AG10803 (cell line): ENCODE measurements around the gene EDEM3.

Experiments used
- DNase-seq: peaks from one replicate; pipeline ENCODE4 v3.0.0; 2010; ENCODE audit warnings: low read depth
- H3K4me3 ChIP-seq: 2 replicates; pipeline ENCODE4 v1.5.1; 2011; ENCODE audit warnings: mild to moderate bottlenecking, low read length, control low read depth
- TF ChIP-seq, protein P1 (sequence below): conservative IDR thresholded peaks from 2 replicates; pipeline ENCODE4 v1.5.1; 2011; ENCODE audit warnings: mild to moderate bottlenecking, low read length, control low read depth, inconsistent platforms

The EDEM3 gene

DNA sequence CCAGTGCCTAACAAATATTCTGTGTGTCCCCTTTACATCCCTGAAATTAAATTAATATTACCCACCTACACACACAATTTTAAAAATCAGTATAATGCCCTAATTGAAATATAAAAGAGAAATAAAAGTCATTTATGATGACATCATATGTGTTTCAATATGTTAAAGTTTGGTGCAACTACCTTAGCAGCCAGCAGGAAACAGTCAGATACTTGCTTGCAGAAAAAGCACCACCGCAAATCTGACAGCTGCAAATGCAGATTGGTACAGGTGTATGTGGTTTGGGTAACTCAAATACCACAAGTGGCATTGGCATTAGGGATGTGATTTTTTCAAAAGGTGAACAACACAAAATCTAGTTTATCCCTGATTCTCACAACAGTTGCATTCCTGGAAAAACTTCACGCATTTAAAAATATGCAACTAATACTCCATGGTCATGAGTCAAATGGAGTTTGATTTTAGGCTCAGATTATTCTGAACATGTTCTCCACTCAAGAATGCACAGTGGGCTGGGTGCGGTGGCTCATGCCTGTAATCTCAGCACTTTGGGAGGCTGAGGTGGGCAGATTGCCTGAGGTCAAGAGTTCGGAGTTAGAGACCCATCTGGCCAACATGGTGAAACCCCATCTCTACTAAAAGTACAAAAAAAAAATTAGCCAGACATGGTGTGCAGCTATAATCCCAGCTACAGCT lies 106.3 kb downstream of the EDEM3 start:
- TF ChIP-seq, protein P1, sequence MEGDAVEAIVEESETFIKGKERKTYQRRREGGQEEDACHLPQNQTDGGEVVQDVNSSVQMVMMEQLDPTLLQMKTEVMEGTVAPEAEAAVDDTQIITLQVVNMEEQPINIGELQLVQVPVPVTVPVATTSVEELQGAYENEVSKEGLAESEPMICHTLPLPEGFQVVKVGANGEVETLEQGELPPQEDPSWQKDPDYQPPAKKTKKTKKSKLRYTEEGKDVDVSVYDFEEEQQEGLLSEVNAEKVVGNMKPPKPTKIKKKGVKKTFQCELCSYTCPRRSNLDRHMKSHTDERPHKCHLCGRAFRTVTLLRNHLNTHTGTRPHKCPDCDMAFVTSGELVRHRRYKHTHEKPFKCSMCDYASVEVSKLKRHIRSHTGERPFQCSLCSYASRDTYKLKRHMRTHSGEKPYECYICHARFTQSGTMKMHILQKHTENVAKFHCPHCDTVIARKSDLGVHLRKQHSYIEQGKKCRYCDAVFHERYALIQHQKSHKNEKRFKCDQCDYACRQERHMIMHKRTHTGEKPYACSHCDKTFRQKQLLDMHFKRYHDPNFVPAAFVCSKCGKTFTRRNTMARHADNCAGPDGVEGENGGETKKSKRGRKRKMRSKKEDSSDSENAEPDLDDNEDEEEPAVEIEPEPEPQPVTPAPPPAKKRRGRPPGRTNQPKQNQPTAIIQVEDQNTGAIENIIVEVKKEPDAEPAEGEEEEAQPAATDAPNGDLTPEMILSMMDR: no peak
- no peak for DNase-seq
- no peak overlapping the region for H3K4me3 ChIP-seq

DNA sequence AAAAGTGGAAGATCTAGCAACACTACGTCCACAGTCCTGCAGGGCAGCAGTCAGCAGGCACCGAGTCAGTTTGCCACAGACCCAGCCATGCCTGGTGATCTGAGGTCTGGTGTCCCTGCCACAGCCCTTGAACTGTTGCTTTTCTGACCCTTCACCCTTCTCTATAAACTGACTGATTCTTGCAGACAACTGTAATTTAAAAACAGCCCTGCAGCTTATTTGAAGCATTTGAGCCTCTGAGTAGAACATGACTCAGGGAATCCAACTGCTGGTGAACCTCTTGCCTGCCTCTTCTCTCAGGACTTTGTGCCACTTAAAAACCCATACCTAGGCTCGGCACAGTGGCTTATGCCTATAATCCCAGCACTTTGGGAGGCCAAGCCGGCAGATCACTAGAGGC lies 107.2 kb downstream of the EDEM3 start:
- no peak overlapping the region for H3K4me3 ChIP-seq
- TF ChIP-seq, protein P1: no peak
- DNase-seq: no peak

DNA sequence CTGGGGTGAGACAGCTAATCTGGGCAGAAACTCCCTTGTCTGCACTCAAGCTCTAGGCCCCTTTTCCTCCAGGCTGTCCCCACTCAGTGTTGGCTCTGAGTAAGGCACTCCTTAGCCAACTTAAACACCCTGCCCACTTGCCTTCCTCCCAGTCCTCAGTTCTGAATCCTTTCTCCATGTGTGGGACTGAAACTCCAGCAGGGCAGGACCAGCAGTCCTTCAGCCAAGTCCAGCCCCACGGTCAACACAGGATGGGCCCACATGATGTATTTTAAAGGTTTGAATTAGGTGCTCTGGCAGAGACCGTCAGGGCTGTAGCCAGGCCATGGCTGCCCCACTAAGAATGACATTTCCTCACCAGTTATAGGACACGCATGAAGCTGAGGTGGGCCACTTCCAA lies 107.8 kb downstream of the EDEM3 start:
- TF ChIP-seq, protein P1: no peak
- H3K4me3 ChIP-seq: no peak overlapping the region
- no peak for DNase-seq

DNA sequence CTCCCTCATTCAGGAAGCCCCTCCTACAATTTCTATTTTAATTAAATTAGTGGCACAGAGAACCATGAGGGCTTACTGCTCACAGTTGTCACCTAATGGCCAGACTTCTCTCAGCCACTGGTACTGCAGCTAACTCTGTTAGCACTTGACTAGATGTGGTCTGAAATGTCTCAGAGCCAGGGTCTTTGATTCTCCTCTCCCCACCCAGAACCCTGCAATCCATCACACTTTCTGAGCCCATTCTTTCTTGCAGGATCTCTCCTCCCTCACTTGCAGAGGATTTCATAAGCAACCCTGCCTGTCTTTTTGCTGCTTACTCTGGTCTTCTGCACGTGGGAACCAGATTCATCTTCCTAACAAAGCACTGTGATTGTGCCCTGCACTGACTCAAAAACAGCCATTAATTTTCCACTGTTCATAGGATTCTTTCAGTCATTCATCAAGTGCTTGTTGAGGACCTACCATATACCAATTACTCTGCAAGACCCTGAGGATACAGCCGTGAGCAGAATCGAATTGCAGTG lies 108.4 kb downstream of the EDEM3 start:
- no peak for DNase-seq
- no peak overlapping the region for H3K4me3 ChIP-seq
- TF ChIP-seq, protein P1: no peak

DNA sequence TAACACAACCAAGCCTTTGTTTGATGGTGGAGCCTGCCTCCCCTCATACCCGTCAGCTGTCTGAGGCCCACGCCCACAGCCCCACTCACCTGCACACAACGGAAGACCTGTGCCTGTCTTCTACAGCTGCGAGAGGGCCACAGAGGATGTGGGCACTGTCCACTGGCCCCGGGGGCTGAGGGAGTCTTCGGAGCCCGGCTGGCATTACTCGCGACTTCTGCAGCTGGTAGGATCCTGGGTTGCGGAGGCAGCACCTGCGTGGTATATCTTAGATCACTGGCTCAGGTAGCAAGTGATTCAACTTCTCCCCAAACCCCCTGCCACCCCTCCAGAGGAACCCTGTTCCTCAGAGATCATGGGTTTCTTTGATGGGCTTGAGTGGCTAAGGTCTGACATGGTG lies 109.9 kb downstream of the EDEM3 start:
- H3K4me3 ChIP-seq: no peak overlapping the region
- DNase-seq: no peak
- TF ChIP-seq, protein P1: no peak

DNA sequence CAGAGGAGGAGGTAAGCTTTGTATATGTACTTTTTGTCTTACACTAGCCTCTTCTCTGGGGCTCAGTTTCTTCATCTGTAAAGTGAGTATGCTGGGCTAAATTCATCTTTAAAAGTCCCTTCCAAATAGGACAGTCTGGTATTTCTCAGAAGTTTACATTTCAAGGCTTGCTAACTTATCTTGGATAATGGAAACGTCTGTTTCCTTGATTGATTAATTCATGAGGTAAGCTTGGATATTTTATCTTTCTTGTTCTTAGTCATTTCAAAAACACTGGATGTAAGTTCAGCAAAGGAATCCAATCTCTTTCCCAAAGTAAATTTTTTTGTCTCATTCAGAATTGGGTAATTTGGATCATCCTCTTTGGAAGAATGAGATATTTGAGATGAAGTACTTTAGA lies 111.0 kb downstream of the EDEM3 start:
- no peak for DNase-seq
- no peak overlapping the region for H3K4me3 ChIP-seq
- TF ChIP-seq, protein P1: no peak

DNA sequence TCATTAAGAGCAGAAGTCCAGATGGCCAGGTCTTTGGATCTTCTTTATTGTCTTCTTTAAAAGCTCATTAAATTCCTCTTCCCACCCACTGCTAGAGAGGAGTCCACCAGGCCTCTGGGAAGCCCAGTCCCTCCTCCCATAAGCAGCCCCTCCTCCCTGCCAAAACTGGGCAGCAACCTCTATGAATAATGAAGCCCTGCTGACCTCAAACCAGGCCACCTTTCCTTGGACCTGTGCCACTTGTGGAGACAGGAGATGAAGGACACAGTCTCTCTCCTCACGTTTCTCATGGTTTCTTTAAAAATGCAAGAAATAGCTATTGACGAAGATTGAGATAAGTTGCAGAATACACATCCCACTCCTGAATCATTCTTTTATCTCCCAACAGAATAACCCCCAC lies 112.8 kb downstream of the EDEM3 start:
- no peak overlapping the region for H3K4me3 ChIP-seq
- no peak for DNase-seq
- TF ChIP-seq, protein P1: no peak
